HG03066 (cell line): ENCODE data around the gene AKIRIN1.
"Not testable (repeated sequence)": the region's sequence is repeated elsewhere in the genome, so short reads cannot be mapped to it uniquely, and the experiment has no call there.

Source experiments
- ATAC-seq: cut with Tn5 transposase; IDR thresholded peaks from one replicate; pipeline ENCODE4 v1.9.1; 2021; ENCODE audit warnings: low read depth; ENCODE audit not compliant: unreplicated experiment

The AKIRIN1 gene

GRCh38 chr1:38992412-38993111 is 1.5 kb downstream of the AKIRIN1 start:
- ATAC-seq, result no peak

- no peak for ATAC-seq
These were observed 3.1 kb downstream of the AKIRIN1 start for GRCh38 chr1:38994196-38994595.

GRCh38 chr1:38997034-38997900 is 6.2 kb downstream of the AKIRIN1 start:
- ATAC-seq, result no peak

GRCh38 chr1:38997901-38998190 is 6.8 kb downstream of the AKIRIN1 start:
- no peak for ATAC-seq

GRCh38 chr1:39001516-39002421 is 10.7 kb downstream of the AKIRIN1 start:
- ATAC-seq, result no peak

GRCh38 chr1:39003281-39003680 is 12.2 kb downstream of the AKIRIN1 start:
- no peak for ATAC-seq

- no peak for ATAC-seq
These were observed 12.7 kb downstream of the AKIRIN1 start for GRCh38 chr1:39003794-39004193.

GRCh38 chr1:39006287-39006686 is 15.2 kb downstream of the AKIRIN1 start:
- no peak for ATAC-seq

- ATAC-seq, result no peak
These were observed 15.9 kb downstream of the AKIRIN1 start for GRCh38 chr1:39006726-39007645.

GRCh38 chr1:39014956-39015355 is 23.9 kb downstream of the AKIRIN1 start:
- not testable (repeated sequence) for ATAC-seq

- ATAC-seq, result no peak
These were observed 25.6 kb downstream of the AKIRIN1 start for GRCh38 chr1:39016604-39017171.

- no peak for ATAC-seq
These were observed 26.2 kb downstream of the AKIRIN1 start for GRCh38 chr1:39017266-39017665.

GRCh38 chr1:39020494-39020893 is 29.4 kb downstream of the AKIRIN1 start:
- not testable (repeated sequence) for ATAC-seq

GRCh38 chr1:39021426-39021825 is 30.4 kb downstream of the AKIRIN1 start:
- ATAC-seq, result no peak

GRCh38 chr1:39023140-39023539 is 32.1 kb downstream of the AKIRIN1 start:
- no peak for ATAC-seq

- peak; percentile 79 for ATAC-seq
These were observed 35.2 kb downstream of the AKIRIN1 start, which contains the start of gene NDUFS5 for GRCh38 chr1:39026051-39026865. NDUFS5 (plus strand) TSS chr1:39026350; CDS start chr1:39028725, 2,375 bp downstream.

GRCh38 chr1:39026866-39027507 is 35.9 kb downstream of the AKIRIN1 start:
- ATAC-seq, result no peak

GRCh38 chr1:39034114-39034654 is 43.1 kb downstream of the AKIRIN1 start:
- ATAC-seq, result no peak
